GM20000 (cell line): ENCODE data around the gene SYF2.

Source experiments
- DNase-seq: peaks from one replicate; pipeline ENCODE4 v3.0.0; 2012; ENCODE audit warnings: low spot score
- TF ChIP-seq, protein P1 (sequence below): IDR thresholded peaks from 2 replicates; pipeline ENCODE4 v1.5.1; 2012; ENCODE audit warnings: mild to moderate bottlenecking, control low read depth; ENCODE audit errors: extremely low read depth, missing control alignments

SYF2 gene

DNA sequence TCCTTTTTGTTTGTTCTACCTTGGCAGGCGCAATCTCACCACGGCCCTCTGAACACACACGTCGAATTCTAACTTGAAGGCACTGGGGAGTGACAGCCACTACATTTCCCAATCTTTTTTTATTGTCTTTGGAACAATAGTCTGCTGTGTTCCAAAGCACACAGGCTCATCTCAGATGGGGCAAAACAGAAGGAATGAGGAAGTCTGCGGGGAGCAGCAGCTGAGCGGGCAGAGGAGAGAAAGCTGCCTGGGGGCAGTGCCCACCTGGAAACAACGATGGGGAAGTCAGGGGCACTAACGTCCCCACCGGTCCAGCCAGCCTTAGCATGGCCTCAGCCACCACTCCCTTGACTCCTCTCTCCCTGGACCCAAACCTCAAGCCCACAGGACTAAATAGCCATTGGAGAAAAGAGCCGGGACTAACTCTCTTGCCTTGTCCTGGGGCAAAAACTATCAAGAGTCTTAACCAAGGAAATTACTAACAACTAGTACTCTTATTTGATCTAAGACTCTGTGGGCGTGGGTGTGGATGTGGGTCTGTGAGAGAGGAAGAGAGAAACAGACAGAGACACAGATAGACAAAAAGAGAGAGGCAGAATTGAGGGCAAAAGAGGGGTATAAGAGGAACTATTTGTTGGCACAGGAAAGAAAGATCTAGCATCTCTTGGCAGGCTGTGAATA lies 34.2 kb downstream of the SYF2 start:
- TF ChIP-seq, protein P1, sequence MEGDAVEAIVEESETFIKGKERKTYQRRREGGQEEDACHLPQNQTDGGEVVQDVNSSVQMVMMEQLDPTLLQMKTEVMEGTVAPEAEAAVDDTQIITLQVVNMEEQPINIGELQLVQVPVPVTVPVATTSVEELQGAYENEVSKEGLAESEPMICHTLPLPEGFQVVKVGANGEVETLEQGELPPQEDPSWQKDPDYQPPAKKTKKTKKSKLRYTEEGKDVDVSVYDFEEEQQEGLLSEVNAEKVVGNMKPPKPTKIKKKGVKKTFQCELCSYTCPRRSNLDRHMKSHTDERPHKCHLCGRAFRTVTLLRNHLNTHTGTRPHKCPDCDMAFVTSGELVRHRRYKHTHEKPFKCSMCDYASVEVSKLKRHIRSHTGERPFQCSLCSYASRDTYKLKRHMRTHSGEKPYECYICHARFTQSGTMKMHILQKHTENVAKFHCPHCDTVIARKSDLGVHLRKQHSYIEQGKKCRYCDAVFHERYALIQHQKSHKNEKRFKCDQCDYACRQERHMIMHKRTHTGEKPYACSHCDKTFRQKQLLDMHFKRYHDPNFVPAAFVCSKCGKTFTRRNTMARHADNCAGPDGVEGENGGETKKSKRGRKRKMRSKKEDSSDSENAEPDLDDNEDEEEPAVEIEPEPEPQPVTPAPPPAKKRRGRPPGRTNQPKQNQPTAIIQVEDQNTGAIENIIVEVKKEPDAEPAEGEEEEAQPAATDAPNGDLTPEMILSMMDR: no peak
- no peak for DNase-seq

DNA sequence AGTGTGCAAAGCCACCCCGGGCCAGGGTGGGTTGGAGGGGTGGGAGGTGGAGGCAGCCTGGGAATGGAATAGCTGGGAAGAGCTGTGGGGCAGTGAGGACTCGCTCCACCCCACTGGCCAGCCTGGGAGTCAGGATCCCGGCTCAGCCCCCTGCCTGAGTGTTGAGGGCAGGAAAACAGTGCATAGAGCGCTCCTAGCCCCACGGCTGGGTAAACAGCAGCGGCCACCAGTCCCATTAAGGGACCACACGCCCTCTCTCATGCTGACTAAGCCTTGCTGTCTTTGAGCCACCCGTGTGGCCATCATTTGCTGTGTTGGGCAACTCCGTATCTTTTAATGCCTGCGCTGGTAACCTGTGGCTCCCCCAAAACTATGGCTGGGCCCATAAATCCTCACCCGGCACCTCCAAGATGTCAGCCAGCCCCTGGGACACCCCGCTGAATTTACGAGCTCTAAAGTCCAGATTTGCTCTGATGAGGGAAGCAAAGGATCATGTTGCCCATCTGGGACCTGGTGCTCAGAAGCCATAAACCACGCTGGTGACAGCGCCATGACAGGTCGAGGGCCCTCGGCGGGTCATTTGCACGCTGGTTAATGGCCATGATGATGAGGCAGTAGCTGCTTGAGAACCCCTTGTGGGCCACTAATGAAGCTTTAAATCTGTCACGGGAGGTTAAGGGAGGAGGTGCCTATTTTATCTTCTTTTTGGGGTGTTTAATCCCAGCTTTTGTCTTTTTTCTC lies 34.9 kb downstream of the SYF2 start:
- DNase-seq: no peak

DNA sequence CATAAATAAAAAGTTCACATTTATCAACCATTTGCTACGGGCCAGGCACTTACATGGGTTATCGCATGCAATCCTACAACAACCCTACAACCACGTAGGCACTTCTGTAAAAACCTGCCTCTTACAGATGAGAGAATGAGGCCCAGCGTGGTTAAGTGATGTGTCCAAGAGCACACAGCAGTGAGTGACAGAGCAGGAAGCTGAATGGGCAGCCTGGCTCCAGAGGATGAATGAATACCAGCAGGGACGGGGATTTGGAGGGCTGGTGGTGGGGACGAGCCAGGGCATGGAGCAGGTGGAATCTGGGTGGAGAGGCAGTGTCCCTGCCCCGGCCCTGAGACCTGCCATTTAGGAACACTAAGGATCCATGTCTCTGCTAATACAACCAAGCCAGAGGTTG lies 35.5 kb downstream of the SYF2 start:
- TF ChIP-seq, protein P1: no peak
- DNase-seq: no peak

More for the DNA sequence above, 34.9 kb downstream of the SYF2 start:
- TF ChIP-seq, protein P1: no peak

DNA sequence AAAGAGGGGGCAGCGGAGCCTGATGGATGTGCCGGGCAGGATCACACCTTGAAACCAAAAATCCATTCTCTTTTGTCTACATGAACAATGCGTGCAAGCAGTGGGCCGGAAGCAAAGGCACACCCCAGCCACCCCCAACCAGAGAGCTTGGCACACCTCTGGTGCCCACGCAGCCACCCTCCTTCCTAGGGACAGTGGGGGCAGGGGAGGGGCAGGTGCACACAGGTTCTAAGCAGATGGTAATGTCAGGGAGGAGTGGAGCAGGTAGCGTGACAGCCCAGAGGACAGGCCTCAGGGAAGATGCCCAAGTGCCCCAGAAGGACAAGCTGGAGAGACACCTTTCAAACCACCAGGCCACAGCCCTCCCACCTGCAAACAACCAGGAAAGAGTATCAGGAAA lies 36.5 kb downstream of the SYF2 start:
- no peak for DNase-seq
- TF ChIP-seq, protein P1: no peak

DNA sequence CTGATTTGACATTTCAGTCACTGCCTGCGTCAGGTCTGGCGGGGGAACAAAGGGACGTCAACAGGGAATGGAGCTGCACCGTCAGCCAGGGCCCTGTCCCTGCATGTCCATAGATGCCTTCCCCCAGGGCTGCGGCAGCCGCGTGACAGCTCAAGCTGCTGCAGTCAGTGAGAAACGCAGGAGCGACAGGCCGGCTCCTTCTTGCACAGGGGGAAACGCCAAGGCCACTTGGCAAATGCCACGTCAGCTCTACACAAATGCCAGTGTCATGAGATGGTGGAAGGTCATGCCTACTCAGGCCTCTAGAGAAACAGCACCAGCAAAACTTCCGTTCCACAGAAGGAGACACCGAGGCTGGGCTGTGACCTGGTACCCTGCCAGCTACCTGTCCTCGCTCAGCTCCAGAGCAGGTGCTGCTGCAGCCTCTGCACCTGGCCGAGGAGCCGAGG lies 37.7 kb downstream of the SYF2 start:
- DNase-seq: no peak
- TF ChIP-seq, protein P1: no peak

DNA sequence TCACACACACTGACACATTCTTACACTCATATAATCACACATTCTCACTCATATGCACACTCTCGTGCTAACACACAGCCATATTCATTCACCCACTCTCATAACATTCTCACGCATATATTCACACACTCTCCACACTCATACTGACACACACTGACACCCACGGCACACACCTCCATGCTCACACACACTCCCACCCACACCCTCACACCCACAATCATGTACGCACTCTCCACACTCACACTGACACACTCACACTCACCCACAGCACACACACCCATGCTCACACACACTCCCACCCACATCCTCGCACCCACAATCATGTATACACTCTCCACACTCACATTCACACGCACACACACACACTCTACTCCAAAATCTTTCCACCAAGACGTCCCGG lies 38.2 kb downstream of the SYF2 start:
- TF ChIP-seq, protein P1: no peak
- no peak for DNase-seq

DNA sequence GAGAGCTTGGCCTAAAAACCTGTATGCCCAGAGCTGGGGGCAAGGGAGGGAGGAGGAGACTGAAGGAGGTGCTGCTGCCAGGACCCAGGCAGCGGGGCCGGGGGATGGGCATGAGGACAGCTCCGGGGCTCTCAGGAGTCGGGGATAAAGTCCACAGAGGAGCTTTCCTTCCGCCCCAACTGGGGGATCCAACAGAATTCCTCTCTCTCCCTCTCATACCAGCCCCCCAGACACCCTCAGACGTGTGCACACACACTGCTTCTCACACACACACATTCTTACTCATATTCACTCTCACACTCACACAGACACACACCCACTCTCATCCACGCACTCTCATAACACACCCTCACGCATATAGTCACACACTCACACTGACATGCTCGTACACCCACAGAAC lies 39.1 kb downstream of the SYF2 start:
- TF ChIP-seq, protein P1: no peak
- no peak for DNase-seq
